DND-41 (cell line): ENCODE measurements around the gene GOLGA8J.

Experiments used
- CTCF ChIP-seq: IDR thresholded peaks from 2 replicates; pipeline ENCODE4 v1.5.1; 2012; ENCODE audit warnings: borderline replicate concordance, low read length, moderate library complexity, mild to moderate bottlenecking; ENCODE audit not compliant: poor library complexity, severe bottlenecking; ENCODE audit errors: extremely low read depth
- EZH2 ChIP-seq: IDR thresholded peaks from 3 replicates; pipeline ENCODE4 v1.6.1; 2012; ENCODE audit warnings: borderline replicate concordance, low read depth, mild to moderate bottlenecking, moderate library complexity, low read length, inconsistent platforms; ENCODE audit not compliant: severe bottlenecking

- TF ChIP-seq CTCF (no peak), EZH2 (no peak)
Observed at GRCh38 chr15:30059771-30060170, 23.0 kb upstream of the GOLGA8J start.
